HG03520 (cell line): Measurements from ENCODE around the gene IGSF3.

Experiments
- ATAC-seq: cut with Tn5 transposase; IDR thresholded peaks from one replicate; pipeline ENCODE4 v1.9.1; 2021; ENCODE audit warnings: mild to moderate bottlenecking, moderate library complexity; ENCODE audit not compliant: unreplicated experiment

The IGSF3 gene

GRCh38 chr1:116532671-116533428 lies 134.7 kb downstream of the IGSF3 start:
- ATAC-seq: no peak

- no peak for ATAC-seq
Observed at GRCh38 chr1:116531917-116532316, 135.6 kb downstream of the IGSF3 start.

- ATAC-seq: no peak
Observed at GRCh38 chr1:116529681-116530080, 137.9 kb downstream of the IGSF3 start.

- no peak for ATAC-seq
Observed at GRCh38 chr1:116529199-116529631, 138.3 kb downstream of the IGSF3 start.

- ATAC-seq: no peak
Observed at GRCh38 chr1:116528329-116529083, 139.0 kb downstream of the IGSF3 start.

- ATAC-seq: no peak
Observed at GRCh38 chr1:116525440-116525839, 142.1 kb downstream of the IGSF3 start.
